ENCODE measurements around the gene LEMD2.

Gene LEMD2

DNA sequence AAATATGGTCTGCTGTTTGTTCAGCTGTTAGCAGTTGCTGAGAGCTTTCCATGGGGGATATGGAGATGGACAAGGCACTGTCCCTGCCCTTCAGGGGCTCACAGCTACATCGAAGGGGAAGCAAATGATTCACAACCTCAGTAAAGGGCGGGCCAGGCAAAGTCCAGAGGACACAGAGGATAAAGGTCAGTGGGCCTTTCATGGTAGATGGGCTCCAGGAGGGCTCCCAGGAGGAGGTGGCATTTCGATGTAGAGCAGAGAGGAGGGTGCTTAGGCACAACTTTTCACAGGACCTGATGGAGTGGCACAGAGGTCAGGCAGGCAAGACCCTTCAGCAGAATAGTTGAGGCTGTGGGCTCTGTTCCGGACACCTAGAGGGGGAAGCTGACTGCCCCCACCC, 30.1 kb upstream of the LEMD2 start:
- DNase-seq (ENCODE audit: low spot score) = no peak

- no peak for DNase-seq (ENCODE audit: low spot score)
These were observed 29.4 kb upstream of the LEMD2 start for GRCh38 chr6:33818293-33818692.

DNA sequence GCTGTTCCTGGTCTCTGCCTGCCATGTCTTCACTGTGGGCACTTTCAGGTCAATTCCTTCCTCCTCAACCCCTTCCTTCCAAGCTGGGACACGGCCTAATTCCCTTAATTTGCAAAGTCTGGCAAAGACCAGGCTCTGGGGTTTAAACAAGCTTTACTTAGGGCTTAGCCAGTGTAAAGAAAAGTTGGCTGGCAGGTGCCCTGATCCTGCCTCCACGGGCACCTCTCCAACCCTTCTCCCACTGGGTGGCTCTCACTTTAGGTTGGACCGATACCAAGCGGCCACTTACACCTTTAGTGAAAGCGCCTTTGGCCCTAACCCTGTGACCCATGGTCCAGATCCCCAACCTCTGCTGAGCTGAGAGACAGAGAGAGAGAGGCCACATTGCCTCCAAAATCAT, 28.6 kb upstream of the LEMD2 start:
- DNase-seq (ENCODE audit: low spot score) = no peak

DNA sequence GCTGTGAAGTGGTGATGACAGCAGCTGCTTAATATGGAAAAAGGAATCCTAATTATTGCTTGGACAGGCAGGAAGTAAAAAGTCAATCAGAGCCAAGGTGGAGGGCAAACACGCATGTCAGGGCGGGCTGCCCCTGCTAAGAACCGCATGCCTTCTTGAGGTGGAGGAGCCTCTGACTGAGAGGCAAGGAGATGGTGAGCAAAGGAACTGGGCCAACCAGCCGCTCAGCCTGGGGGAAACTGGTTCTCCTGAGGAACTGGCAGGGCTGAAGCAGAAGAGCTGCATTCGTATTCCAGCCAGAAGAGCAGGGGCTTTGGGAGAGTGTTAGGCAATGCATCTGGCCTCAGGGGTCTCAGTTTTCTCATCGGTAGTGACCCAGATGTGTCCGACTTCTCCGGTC, 28.0 kb upstream of the LEMD2 start:
- DNase-seq (ENCODE audit: low spot score) = no peak

DNA sequence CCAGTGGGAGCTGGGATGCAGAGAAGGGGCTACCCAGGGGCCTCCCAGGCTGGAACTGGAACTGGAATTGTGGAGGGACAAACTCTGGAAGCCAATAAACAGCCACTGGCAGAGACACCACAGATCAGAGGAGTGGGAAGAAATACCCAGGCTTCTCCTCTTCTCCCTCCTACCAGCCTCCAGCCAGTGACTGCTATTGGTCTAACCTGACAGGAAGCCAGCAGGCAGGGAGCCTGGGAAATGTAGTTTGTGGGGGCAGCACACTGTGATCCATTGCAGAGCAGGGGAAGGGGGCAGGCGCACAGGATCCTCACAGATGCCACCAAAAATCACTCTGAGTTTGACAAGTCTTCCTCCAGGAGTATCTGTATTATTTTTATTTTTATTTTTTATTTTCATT, 26.9 kb upstream of the LEMD2 start:
- DNase-seq (ENCODE audit: low spot score) = peak; percentile 60

DNA sequence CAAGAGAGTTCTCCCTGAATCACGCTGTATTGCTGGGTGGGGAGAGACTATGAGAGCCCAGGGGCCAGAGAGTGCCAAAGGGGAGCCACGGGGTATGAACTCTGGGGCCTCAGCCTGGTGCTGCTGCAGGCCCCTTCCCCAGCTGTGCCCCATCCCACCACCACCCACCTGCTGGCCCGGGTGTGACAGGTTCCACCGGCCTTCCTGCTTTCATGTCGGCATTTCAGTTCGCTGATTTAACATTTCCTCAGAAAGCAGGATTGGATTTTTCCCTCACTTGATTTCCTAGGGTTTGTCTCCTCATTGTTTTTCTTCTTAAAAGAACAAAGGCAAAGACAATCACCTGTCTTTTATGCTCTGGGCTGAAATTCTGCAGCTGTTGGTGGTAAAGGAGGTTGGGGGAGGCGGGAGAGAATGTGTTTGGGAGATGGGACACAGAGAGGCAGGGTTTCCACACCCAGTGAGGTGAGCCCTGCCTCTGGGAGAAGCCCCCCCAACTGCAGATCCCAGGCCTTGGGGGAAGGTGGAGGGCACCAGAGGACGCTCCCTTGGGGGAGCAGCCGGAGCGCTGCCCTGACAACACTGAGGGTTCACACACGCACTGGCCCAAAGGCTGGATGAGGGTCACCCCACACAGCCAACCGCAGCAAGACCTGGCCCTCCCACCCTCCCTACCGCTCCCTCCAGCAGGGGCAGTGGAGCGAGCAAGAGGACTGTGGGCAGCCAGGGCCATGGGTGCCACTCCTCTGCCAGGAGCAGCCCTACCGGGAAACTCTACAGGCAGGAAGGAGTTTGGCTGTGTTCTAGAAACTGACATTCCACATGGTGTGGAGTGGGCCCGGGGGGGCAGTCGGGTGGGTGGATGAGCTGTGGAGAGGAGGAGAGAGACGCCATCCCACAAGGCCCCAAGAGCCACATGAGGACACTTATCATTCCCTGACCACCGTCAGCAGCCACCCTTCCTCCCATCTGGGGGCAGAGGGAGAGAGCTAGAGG, 25.4 kb upstream of the LEMD2 start:
- DNase-seq (ENCODE audit: low spot score) = no peak

DNA sequence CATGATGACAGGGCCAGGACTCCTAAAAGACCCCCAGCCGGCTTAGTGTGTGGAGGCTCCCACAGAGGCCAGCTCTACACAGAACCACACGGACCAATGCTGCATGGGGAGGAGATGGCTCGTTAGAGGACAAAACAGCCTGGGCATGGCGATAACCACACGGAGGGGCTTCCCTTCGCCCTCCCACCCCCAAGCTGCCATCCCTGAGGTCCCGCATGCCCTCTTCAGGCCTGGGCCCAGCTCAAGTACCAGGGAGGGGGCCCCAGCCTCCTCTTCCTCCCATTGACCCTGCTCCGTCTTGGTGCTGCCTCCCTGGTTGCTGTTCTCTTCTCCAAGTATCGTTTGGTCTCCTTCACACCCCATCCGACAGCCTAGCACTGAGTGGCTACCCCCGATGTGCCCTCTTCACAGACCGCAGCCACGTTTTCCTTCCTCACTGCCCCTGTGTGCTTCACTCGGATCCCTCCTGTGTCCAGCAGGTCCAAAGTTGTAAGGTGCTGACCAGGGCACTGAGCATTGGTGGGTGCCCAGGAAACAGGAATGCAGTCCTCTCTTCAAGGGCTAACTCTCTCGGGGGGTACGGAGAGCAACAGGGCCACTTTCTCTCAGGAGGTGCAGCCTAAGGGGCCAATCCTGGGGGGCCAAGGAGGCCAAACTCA, 24.4 kb upstream of the LEMD2 start:
- no peak for DNase-seq (ENCODE audit: low spot score)

GRCh38 chr6:33812669-33813068, 23.7 kb upstream of the LEMD2 start:
- DNase-seq (ENCODE audit: low spot score) = peak; percentile 68

DNA sequence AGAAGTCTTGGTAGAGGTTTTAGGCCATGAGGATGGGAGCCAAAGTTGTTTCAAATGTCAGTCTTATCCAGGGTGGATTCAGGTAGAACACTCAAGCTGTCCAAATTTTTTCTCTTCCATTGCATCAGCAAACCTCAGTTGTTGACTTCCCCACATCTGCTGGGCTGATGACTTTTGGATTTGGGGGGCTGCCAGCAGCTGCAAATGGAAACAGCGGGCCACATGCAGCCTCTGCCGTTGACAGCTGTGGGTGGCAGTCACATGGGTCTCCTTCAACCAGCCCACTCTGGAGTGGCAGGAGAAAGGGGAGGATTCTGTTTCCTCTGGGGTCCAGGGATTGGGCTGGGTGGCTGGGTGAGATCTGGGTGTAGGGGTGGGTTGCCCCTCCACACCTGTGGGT, 20.7 kb upstream of the LEMD2 start:
- no peak for DNase-seq (ENCODE audit: low spot score)

GRCh38 chr6:33808641-33809180, 19.8 kb upstream of the LEMD2 start:
- no peak for DNase-seq (ENCODE audit: low spot score)

- DNase-seq (ENCODE audit: low spot score) = no peak
These were observed 18.7 kb upstream of the LEMD2 start for GRCh38 chr6:33807606-33808005.

DNA sequence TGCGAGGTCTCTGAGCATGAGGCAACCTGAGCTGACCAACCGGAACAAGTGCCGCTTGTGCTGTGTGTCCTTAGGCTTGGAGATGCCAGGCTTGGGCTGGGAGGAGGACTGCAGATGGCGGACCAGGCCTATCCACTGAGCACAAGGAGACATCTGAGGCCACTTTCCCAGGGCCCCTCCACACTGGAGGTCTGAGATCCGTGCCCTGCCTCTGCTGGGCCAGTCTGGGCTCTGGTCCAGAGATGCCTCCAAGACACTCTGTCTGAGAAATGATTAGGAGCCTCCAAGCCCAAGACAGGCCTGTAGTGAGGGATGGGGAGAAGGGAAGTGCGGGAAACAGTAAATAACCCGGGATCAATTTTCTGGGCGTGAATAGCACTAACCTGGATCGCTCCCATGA, 17.9 kb upstream of the LEMD2 start:
- no peak for DNase-seq (ENCODE audit: low spot score)

GRCh38 chr6:33803571-33804053, 14.7 kb upstream of the LEMD2 start, which contains the start of gene MLN:
Gene MLN (minus strand): TSS chr6:33804003. CDS start chr6:33801163, 2,840 bp downstream.
- no peak for DNase-seq (ENCODE audit: low spot score)

DNA sequence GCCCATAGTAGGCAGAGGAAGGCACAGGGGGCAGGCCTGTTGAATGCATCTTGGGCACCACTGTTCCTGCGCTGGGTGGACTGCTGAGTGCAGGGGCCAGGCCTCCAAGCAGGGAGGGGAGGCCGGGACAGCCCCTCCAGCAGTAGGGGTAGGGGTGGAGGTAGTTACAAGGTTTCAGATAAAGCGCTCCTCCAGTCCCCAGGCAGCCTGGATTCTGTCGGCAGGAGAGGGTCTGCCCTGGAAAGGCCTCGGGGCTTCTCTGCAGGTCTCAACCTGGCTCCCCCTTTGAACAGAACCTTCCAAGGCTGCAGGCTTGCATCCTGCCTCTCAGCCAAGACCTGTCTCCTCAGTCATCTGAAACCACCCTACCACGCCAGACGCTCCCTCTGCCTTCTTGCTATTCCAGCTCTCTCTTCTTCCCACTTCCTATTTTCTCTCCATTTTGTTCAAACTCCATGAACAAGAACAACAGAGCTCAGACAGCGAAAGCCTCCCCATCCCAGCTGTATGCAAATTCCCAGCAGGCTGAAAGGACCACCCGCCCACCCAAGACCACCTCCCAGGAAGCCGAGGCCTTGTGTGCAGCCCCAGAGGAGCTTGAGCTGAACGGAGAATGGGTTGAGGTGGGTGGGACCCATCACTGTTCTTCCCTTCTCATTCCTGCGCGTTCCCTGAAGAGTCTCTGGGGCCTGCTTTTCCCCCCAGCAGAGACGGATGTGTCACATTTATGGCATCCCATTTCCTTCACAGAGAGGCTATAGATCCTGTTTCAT, 13.4 kb upstream of the LEMD2 start:
- no peak for DNase-seq (ENCODE audit: low spot score)

- DNase-seq (ENCODE audit: low spot score) = no peak
These were observed 12.7 kb upstream of the LEMD2 start for GRCh38 chr6:33801611-33802010.

- no peak for DNase-seq (ENCODE audit: low spot score)
These were observed 11.5 kb upstream of the LEMD2 start for GRCh38 chr6:33800248-33800969.

DNA sequence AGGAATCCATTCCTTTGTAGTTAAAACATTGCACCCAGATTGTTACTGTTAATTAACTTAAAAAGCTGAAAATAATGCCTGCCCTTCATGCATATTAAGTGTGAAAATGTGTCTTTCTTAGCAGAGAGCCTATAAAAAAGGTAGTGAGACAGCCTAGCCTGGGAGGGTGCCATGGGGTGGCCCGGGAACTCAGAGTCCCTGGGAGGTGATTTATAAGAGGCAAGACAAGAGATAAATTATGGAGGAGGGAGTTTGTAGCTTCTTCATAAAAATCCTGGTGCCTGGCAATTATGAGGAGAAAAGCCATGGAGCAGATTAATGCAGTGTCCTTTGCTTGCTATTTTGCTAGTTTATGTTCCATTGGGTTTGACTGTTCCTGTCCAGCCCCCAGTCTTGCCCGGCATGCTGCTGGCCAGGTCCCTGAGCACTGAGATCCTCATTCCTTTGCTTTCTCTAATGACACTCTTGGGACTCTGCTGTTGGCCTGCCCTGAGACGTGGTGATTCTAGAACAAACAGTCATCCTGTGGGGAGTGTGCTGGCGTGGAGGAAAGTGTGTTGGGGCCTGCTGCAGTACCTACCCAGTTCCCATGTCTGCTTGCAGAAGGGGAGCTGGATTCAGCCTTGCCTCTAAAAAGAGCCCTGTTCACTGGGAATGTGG, 10.7 kb upstream of the LEMD2 start:
- peak; percentile 42 for DNase-seq (ENCODE audit: low spot score)

DNA sequence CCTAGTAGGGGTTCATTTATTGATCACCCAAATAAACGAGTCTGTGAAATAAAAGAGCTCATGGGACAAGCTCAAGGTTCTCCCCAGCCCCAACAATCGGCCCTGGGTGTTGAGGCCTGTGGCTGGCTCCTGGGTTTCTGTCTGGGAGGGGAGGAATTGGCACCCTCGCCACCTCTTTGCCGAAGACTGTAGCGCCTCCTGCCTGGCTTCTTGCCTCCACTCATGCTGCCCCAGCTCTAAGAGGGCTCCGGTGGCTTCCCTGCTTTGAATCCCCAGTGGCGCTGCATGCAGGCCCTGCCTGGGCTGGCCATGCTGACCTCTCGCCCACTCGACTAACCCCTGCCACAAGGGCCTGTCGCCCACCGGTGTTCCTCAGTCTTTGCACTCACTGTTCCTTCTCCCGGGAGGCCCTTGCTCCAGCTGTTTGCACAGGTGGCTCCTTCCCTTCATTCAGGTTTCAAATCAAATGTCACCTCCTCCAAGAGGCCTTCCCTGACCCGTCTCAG, 9.5 kb upstream of the LEMD2 start:
- no peak for DNase-seq (ENCODE audit: low spot score)

DNA sequence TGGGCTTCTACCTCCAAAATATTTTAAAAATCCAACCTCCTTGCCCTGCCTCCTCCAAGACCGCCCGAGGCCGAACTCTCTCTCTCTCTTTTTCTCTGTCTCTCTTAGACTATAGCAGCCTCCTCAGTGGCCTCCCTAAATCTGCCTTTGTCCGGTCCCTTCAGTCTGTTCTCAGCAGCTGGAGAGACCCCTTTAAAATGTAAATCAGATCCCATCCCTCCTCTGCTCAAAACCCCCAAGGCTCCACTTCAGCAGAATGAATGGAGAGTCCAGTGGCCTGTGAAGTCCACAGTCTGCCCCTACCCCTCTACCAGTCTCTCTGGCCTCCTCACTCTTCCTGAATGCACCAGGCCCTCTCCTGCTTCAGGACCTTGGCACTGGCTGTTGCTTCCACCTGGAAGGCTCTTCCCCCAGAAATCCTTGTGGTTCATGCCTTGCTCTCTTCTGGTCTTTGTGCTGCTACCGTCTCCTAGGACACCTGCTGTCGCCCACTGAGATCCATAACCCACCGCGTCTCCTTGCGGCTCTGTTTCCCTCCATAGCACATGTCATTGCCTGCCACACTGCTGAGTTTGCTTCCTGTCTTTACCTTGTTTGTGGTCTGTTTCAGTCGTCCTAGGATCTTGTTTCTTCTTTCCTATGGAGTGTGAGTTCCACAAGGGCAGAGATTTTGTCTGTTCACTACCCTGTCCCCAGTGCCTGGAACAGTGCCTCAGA, 8.9 kb upstream of the LEMD2 start:
- no peak for DNase-seq (ENCODE audit: low spot score)
